Activated CD4-positive, alpha-beta memory T cell treated with anti-CD3 and anti-CD28 coated beads, Interleukin-2, amount 10 ng/mL, durations not matched to agents 7 days and 5 days (primary cell): Measurements from ENCODE around the gene CCDC177. TPM values are rescaled to one million over a fixed set of nuclear protein-coding genes. Genes with fewer than 3 reads are reported as not detected.

Experiments used
- CTCF ChIA-PET: fragments of 350-600 bp; sonication (Branson Sonifier 250); formaldehyde crosslinking; loops from one replicate; lab custom pipeline; 2021; ENCODE audit warnings: antibody characterized with exemption, inconsistent platforms; lab: Charles Lee
- POLR2A ChIA-PET: fragments of 350-600 bp; sonication (Branson Sonifier 250); formaldehyde crosslinking; loops from one replicate; lab custom pipeline; 2021; ENCODE audit warnings: antibody characterized with exemption; lab: Charles Lee
- DNase-seq: peaks from one replicate; pipeline ENCODE4 v3.0.0-alpha.2; 2020
- H3K27ac Mint-ChIP-seq: one replicate; pipeline ENCODE4 v1.8.0; 2021; ENCODE audit warnings: mild to moderate bottlenecking, mixed read lengths
- H3K27me3 Mint-ChIP-seq: one replicate; pipeline ENCODE4 v1.8.0; 2021; ENCODE audit warnings: mixed read lengths
- H3K36me3 Mint-ChIP-seq: one replicate; pipeline ENCODE4 v1.8.0; 2021; ENCODE audit warnings: low read depth, mixed read lengths
- H3K4me1 Mint-ChIP-seq: one replicate; pipeline ENCODE4 v1.8.0; 2021; ENCODE audit warnings: mixed read lengths
- H3K4me3 Mint-ChIP-seq: one replicate; pipeline ENCODE4 v1.8.0; 2021; ENCODE audit warnings: mild to moderate bottlenecking, mixed read lengths
- H3K9me3 Mint-ChIP-seq: one replicate; pipeline ENCODE4 v1.8.0; 2021; ENCODE audit warnings: mixed read lengths
- total RNA-seq, 2 experiments: library from RNA; stranded (reverse); gene quantifications; one replicate each; pipeline ENCODE4 v1.2.3, GENCODE V29; 2021

Gene CCDC177
- total RNA-seq, 2 experiments from 2014 or later: not detected

DNA sequence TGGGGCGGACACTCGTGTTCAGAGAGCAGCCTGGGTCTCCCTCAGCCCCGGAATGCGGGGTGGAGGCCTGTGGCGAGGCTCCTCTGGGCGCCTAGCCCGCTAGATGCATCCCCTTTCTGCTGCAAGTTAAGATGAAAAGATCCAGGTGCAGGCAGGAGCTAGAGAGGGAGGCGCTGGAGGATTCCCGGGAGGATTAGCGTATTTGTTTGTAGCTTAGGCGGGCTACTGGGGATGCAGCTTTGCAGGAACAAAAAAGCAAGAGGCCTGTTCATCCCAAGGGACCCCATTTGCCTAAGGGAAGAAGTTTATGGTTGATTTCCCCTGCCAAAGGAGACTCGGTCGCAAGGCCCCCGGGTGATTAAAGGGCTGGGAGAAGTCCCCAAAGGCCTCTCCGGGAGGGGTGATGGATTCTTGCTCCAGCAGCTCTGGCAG, 824 bp downstream of the CCDC177 start:
- ChIA-PET CTCF (interaction anchor here (0.7 to 4.0 kb wide), 12 partner anchors 9 to 444 kb away, joined by 3 to 13 read pairs (median 4); no protein-coding TSS in a partner anchor), POLR2A (interaction anchor here (1.0 kb wide), 1 partner anchor 194 kb away, joined by 3 read pairs; no protein-coding TSS in a partner anchor)
- H3K27ac Mint-ChIP-seq: no peak overlapping the region
- H3K4me3 Mint-ChIP-seq: no peak overlapping the region
- H3K9me3 Mint-ChIP-seq: no peaks in the 10 kb centered on the region
- peaks cover 10% of the 10 kb centered on the region for H3K4me1 Mint-ChIP-seq
- DNase-seq: no peak
- H3K36me3 Mint-ChIP-seq: peaks cover 3% of the 10 kb centered on the region
- H3K27me3 Mint-ChIP-seq: peaks cover 69% of the 10 kb centered on the region

DNA sequence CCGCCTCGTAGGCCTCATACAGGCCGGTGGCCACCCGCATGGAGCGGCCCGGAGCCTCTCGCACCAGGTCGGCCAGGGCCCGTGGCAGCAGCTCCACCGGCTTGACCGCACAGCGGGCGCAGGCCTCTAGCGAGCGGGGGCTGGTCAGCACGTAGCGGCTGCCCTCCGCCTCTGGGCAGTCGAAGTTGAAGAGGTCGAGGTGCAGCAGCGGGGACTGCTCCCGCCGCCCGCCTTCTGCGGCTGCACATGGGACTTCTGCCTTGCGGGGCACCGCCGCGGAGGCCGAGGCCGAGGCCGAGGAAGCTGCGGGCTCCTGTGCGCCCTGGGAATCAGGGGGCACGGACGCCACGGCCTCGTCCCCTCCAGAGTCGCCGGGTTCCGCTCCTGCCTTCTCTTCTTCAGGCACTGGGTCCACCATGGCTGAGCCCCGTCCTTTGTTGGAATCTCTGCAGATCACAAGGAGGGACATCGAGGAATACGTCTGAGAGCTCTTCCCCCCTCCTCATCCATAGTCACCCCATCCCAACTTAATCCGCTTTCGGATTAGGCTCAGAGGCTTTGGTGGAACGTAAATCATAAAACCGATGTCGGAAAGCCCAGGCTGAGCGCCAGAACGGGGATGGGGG, 1.4 kb downstream of the CCDC177 start:
- DNase-seq: no peak
- H3K27me3 Mint-ChIP-seq: peaks cover 70% of the 10 kb centered on the region
- ChIA-PET CTCF (interaction anchor here (0.9 to 4.0 kb wide), 11 partner anchors 10 to 154 kb away, joined by 3 to 13 read pairs (median 4); no protein-coding TSS in a partner anchor), POLR2A (interaction anchor here (3.5 kb wide), 1 partner anchor 194 kb away, joined by 11 read pairs; the partner anchor contains the start of gene SRSF5)
- H3K27ac Mint-ChIP-seq: no peak overlapping the region
- peaks cover 3% of the 10 kb centered on the region for H3K36me3 Mint-ChIP-seq
- H3K4me3 Mint-ChIP-seq: no peak overlapping the region
- peaks cover 10% of the 10 kb centered on the region for H3K4me1 Mint-ChIP-seq
- no peaks in the 10 kb centered on the region for H3K9me3 Mint-ChIP-seq

DNA sequence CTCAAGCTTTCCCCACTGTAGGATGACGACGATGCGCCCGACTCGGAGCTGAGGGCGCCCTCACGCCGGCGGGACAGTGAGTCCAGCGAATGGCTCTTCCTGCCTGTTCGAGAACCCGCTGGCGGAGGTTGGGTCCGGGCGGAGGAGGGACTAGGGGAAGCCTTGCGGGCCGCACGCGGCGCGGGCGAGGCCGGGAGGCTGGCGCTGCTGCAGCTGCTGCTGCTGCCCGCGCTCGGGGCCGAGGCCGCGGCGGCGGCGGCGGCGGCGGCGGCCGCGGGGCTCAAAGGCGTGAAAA, 1.9 kb downstream of the CCDC177 start:
- DNase-seq: no peak
- POLR2A ChIA-PET: interaction anchor here (3.5 kb wide), 1 partner anchor 194 kb away, joined by 11 read pairs; the partner anchor contains the start of gene SRSF5
- Mint-ChIP-seq H3K27me3 (peaks cover 73% of the 10 kb centered on the region), H3K4me3 (no peak overlapping the region), H3K27ac (no peak overlapping the region), H3K4me1 (peaks cover 10% of the 10 kb centered on the region), H3K36me3 (peaks cover 3% of the 10 kb centered on the region), H3K9me3 (no peaks in the 10 kb centered on the region)
- CTCF ChIA-PET: interaction anchor here (1.2 to 4.0 kb wide), 4 partner anchors 24 to 154 kb away, joined by 3 to 13 read pairs (median 10); no protein-coding TSS in a partner anchor

DNA sequence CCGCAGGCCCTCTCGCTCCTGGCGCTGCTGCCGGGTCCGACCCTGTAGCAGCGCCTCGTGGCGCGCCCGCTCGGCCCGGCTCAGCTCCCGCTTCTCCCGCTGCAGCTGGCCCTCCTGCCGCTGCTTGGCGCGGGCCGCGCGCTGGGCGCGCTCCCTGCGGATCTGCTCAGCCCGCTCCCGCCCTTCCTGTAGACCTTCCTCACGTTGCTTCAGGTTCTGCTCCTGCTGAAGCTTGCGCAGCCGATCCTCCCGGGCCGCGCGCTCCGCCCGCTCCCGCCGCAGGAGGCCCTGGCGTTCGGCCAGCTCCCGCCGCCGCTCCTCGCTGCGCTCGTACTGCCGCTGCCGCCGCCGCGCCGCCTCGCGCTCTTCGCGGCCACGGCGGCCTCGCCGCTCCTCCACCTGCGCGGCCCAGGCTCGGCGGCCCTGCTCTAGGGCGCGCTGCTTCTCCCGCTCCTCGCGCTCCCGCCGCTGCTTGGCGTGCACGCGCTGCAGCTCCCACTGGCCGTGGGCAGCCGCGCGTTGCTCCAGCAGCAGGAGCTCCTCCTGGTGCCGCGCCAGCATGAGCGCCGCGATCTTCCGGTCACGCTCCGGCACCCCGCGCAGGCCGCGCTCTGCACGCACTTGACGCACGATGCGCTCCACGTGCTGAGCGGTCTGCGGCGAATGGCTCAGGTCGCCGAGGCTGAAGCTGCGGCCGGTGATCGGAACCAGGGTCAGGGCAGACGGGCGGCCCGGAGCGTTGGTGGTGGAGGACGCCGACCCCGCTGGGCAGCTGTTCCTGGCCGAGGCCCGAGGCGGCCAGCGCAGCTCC, 2.4 kb downstream of the CCDC177 start:
- CTCF ChIA-PET: interaction anchor here (1.2 to 4.0 kb wide), 4 partner anchors 23 to 155 kb away, joined by 3 to 10 read pairs (median 7); no protein-coding TSS in a partner anchor
- peaks cover 10% of the 10 kb centered on the region for H3K4me1 Mint-ChIP-seq
- no peak overlapping the region for H3K27ac Mint-ChIP-seq
- DNase-seq: no peak
- POLR2A ChIA-PET: interaction anchor here (3.5 kb wide), 1 partner anchor 195 kb away, joined by 11 read pairs; the partner anchor contains the start of gene SRSF5
- H3K36me3 Mint-ChIP-seq: peaks cover 3% of the 10 kb centered on the region
- H3K9me3 Mint-ChIP-seq: no peaks in the 10 kb centered on the region
- H3K27me3 Mint-ChIP-seq: peaks cover 78% of the 10 kb centered on the region
- peak overlapping the region; percentile 13 for H3K4me3 Mint-ChIP-seq

DNA sequence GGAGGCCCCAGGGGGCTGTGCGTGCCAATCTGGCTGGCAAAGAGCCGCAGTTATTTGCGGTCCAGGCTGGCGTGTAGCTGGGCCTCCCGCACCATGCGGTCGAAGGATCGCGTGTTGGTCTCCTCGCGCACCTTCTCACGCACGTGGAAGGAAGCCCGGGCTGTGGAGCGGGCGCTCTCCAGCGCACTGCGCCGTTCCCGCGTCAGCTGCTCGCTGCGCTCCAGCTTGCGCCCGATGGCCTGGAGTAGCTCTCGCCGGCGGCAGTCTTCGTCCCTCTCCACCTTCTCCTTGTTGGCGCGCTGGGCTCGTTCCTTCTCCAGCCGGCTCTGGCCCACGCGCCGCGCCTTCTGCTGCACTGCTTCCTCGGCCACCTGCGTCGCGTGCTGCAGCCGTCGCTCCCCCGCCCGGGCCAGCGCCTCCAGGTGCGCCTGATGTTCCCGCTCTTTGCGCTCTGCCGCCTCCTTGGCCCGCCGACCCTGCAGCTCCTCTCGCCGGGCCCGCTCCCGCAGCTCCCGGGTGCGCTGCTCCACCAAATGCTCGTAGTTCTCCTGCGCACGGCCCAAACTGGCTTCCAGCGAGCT, 3.1 kb downstream of the CCDC177 start:
- CTCF ChIA-PET: interaction anchor here (1.2 to 4.0 kb wide), 4 partner anchors 23 to 156 kb away, joined by 3 to 10 read pairs (median 7); no protein-coding TSS in a partner anchor
- POLR2A ChIA-PET: interaction anchor here (3.5 kb wide), 1 partner anchor 196 kb away, joined by 11 read pairs; the partner anchor contains the start of gene SRSF5
- peaks cover 10% of the 10 kb centered on the region for H3K4me1 Mint-ChIP-seq
- H3K36me3 Mint-ChIP-seq: peaks cover 3% of the 10 kb centered on the region
- no peak overlapping the region for H3K27ac Mint-ChIP-seq
- no peak for DNase-seq
- no peak overlapping the region for H3K4me3 Mint-ChIP-seq
- peaks cover 78% of the 10 kb centered on the region for H3K27me3 Mint-ChIP-seq
- no peaks in the 10 kb centered on the region for H3K9me3 Mint-ChIP-seq

DNA sequence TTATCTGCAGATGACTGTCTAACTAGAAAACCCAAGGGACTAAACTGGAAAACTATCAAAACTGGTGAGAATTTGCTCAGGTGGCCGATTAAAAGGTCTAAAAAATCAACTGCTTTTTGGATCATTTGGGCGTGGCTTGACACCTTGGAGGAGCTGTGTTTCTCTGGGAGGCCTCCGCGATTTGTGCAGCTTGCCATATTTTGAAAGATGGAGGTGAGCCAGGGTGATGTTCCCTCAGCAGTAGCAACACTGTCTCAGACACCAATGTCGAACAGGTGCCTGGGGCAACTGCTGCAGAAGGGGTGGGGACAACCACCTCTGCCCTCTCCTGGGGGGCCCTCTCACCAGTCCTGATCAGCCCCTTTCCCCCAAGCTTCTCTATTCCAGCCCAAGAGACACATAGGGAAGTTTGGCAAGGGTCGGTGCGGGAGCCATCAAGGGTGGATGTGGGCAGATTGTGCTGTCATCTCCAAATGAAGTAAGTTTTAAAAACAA, 3.8 kb downstream of the CCDC177 start:
- Mint-ChIP-seq H3K4me1 (peaks cover 9% of the 10 kb centered on the region), H3K9me3 (no peaks in the 10 kb centered on the region), H3K4me3 (no peak overlapping the region), H3K27ac (no peak overlapping the region), H3K27me3 (peaks cover 76% of the 10 kb centered on the region), H3K36me3 (peaks cover 3% of the 10 kb centered on the region)
- ChIA-PET CTCF (interaction anchor here (4.0 kb wide), 1 partner anchor 156 kb away, joined by 10 read pairs; no protein-coding TSS in a partner anchor), POLR2A (interaction anchor here (3.5 kb wide), 1 partner anchor 196 kb away, joined by 11 read pairs; the partner anchor contains the start of gene SRSF5)
- DNase-seq: no peak

DNA sequence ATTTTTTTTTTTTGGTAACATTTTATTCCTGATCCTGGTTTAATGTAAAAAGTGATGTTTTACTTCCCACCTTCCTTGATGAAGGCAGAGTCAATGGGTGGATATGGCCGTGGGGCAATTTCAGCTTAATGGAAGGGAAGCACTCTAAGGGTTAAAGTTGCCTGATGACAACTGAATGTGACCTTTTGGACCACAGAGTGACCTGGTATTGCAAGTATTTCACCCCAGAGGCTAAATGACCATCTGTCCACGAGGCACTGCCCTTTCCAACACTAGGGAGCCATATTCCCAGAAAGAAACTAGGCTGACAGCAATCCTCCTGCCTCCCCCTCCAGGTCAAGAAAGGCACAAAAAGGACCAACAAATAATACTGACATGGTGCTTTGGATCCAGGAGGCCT, 4.8 kb downstream of the CCDC177 start:
- no peaks in the 10 kb centered on the region for H3K9me3 Mint-ChIP-seq
- H3K36me3 Mint-ChIP-seq: peaks cover 3% of the 10 kb centered on the region
- no peak overlapping the region for H3K4me3 Mint-ChIP-seq
- H3K4me1 Mint-ChIP-seq: peaks cover 9% of the 10 kb centered on the region
- CTCF ChIA-PET: interaction anchor here (0.5 to 1.5 kb wide), 2 partner anchors 21 to 385 kb away, joined by 3 to 4 read pairs; no protein-coding TSS in a partner anchor
- no peak for DNase-seq
- POLR2A ChIA-PET: no interaction called here
- no peak overlapping the region for H3K27ac Mint-ChIP-seq
- peaks cover 77% of the 10 kb centered on the region for H3K27me3 Mint-ChIP-seq

DNA sequence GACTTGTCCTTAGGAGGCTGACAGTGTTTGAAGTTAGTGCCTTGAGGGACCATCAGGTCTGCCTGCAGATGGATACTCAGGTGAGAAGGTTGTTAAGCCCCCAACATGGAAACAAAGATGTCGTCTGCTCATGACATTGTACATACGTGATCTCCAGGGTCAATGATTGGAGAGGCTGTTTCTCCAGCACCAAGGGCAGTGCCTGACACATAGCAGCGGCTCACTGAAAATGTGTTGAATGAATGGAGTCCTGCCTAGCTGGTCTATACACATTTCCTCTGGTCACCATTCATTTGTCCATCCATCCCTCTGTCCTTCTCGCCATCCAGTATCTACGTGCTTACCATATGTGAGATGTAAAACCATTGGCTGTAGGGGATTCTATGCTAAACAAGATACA, 7.1 kb downstream of the CCDC177 start:
- ChIA-PET POLR2A (no interaction called here), CTCF (no interaction called here)
- no peaks in the 10 kb centered on the region for H3K9me3 Mint-ChIP-seq
- no peaks in the 10 kb centered on the region for H3K36me3 Mint-ChIP-seq
- DNase-seq: no peak
- no peaks in the 10 kb centered on the region for H3K4me1 Mint-ChIP-seq
- no peak overlapping the region for H3K27ac Mint-ChIP-seq
- peaks cover 79% of the 10 kb centered on the region for H3K27me3 Mint-ChIP-seq
- no peak overlapping the region for H3K4me3 Mint-ChIP-seq

DNA sequence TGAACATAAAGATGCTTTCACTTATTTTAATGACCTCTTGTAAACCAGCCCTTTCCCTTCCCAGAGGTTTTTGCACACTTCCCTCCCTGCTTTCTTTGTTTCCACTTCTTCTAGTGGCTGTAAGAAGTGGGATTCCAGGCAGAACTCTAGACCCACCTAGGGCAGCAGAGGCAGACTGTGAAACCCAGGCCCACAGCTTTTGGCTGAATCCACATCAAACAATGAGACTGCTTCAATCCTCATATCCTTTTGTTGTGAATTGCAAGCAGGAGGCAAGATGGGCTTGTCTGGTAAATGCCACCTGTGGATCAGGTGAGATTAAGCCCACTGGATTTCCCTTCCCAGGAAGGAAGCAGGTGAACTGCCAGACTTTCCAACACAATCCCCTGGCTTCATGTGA, 12.8 kb downstream of the CCDC177 start:
- POLR2A ChIA-PET: no interaction called here
- Mint-ChIP-seq H3K27me3 (peaks cover 60% of the 10 kb centered on the region), H3K27ac (no peak overlapping the region), H3K4me3 (no peak overlapping the region), H3K4me1 (no peaks in the 10 kb centered on the region), H3K36me3 (no peaks in the 10 kb centered on the region), H3K9me3 (no peaks in the 10 kb centered on the region)
- DNase-seq: no peak
- CTCF ChIA-PET: no interaction called here

DNA sequence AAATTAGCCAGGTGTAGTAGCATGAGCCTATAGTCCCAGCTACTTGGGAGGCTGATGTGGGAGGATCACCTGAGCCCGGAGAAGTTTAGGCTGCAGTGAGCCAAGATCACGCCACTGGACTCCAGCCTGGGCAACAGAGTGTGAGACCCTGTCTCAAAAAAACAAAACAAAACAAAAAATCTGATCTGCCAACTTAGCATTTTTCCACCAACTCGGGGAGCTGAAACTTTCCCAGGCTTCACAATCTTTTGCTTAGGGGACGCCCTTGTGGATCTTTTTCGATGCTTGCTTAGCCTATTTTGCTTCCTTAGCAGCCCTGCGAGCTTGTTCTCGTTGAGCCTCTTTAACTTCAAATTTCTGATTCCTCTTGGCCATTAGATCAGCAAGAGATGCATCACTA, 13.8 kb downstream of the CCDC177 start:
- no peak overlapping the region for H3K4me3 Mint-ChIP-seq
- no peaks in the 10 kb centered on the region for H3K9me3 Mint-ChIP-seq
- H3K27ac Mint-ChIP-seq: no peak overlapping the region
- no peak for DNase-seq
- peaks cover 53% of the 10 kb centered on the region for H3K27me3 Mint-ChIP-seq
- no peaks in the 10 kb centered on the region for H3K36me3 Mint-ChIP-seq
- no peaks in the 10 kb centered on the region for H3K4me1 Mint-ChIP-seq
- POLR2A ChIA-PET: no interaction called here
- CTCF ChIA-PET: interaction anchor here (1.4 to 1.9 kb wide), 2 partner anchors 13 to 19 kb away, joined by 4 to 5 read pairs; no protein-coding TSS in a partner anchor

DNA sequence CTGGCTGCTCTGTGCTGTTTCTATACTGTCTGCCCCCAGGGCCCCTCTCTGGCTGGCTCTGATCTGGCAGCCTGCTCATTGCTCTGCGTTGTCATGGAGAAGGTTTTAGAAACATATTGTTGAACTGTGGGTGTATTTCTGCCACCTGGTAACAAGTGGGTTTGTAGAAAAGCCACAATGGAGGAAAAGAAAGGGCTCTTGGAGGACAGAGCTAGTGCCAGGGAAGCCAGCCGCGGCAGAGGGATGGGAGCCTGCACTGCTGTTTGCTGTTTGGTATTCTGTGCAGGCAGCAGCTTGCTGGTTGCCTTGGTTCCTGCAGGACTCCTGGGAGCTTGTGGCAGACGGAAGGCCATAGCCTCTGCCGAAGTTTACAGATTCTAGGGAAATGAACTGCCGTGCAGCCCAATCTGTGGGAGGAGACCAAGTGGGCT, 15.1 kb downstream of the CCDC177 start:
- Mint-ChIP-seq H3K36me3 (no peaks in the 10 kb centered on the region), H3K27me3 (peaks cover 45% of the 10 kb centered on the region), H3K9me3 (no peaks in the 10 kb centered on the region), H3K4me3 (no peak overlapping the region), H3K27ac (no peak overlapping the region), H3K4me1 (no peaks in the 10 kb centered on the region)
- no peak for DNase-seq
- POLR2A ChIA-PET: no interaction called here
- CTCF ChIA-PET: interaction anchor here (0.5 to 1.9 kb wide), 3 partner anchors 14 to 372 kb away, joined by 3 to 5 read pairs (median 5); no protein-coding TSS in a partner anchor

DNA sequence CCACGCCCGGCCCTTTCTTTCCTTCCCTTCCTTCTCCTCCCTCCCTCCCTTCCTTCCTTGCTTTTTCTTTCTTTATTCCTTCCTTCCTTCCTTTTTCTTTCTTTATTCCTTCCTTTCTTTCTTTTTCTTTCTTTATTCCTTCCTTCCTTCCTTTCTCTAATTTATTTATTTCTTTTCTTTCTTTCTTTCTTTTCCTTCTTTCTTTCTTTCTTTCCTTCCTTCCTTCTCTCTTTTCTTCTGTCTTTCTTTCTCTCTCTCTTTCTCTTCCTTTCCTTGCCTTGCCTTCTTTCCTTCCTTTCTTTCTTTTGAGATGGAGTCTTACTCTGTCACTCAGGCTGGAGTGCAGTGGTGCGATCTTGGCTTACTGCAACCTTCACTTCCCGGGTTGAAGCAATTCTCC, 15.9 kb downstream of the CCDC177 start:
- POLR2A ChIA-PET: no interaction called here

More for the DNA sequence above, 15.9 kb downstream of the CCDC177 start:
- no peaks in the 10 kb centered on the region for H3K9me3 Mint-ChIP-seq
- H3K27me3 Mint-ChIP-seq: peaks cover 46% of the 10 kb centered on the region
- H3K36me3 Mint-ChIP-seq: no peaks in the 10 kb centered on the region
- DNase-seq: no peak
- no peaks in the 10 kb centered on the region for H3K4me1 Mint-ChIP-seq
- CTCF ChIA-PET: no interaction called here
- no peak overlapping the region for H3K4me3 Mint-ChIP-seq
- H3K27ac Mint-ChIP-seq: no peak overlapping the region
